Stimulated activated CD4-positive, alpha-beta T cell treated with anti-CD3 and anti-CD28 coated beads, Interleukin-15, amount 100 ng/mL, for 24 hours (primary cell): Measurements from ENCODE around the gene CCDC157.
"Not testable (repeated sequence)": the region's sequence is repeated elsewhere in the genome, so short reads cannot be mapped to it uniquely, and the experiment has no call there.

Experiments used
- DNase-seq: peaks from one replicate; pipeline ENCODE4 v3.0.0-alpha.2; 2020

CCDC157 gene

GRCh38 chr22:30326255-30326705, 30.5 kb upstream of the CCDC157 start:
- peak; percentile 42 for DNase-seq

DNA sequence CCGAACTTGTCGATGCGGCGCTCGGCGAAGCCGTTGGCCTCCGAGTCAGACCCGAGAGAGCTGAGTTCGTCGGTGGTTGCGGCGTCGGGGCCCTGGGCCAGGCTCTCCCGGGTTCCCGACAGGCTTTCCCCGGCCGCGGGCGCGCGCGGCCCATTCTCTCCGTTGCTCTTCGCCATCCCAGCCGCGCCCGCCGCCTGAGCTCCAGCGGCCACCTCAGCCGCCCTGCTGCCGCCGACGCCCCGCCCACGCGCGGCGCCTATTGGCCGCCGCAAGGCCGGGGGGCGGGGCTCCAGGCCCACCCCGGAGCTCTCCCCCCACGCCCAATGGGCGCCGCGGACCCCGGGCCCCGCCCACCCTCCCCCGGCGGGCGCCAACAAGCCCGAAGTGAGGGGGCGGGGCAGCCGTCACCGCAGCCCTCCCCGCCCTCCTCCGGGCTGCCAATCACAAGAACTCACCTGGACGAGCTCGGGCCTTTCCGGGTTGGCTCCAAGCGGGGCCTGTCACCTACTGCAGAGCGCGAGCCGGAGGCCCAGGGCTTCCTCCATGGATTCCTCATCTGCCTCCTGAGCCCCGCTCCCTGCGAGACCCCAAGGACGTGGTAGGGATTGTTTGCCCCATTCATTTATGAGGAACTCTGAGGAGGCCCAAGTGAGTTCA, 30.0 kb upstream of the CCDC157 start, which contains the start of gene TBC1D10A:
Gene TBC1D10A (minus strand): TSS at position 236 of the 657 bp plus-strand sequence. CDS start 60 bp downstream, at position 176.
- DNase-seq: peak; percentile 95

GRCh38 chr22:30327864-30328345, 28.9 kb upstream of the CCDC157 start:
- no peak for DNase-seq

- DNase-seq: no peak
Observed at GRCh38 chr22:30328466-30329049, 28.2 kb upstream of the CCDC157 start.

- no peak for DNase-seq
Observed at GRCh38 chr22:30332551-30332950, 24.3 kb upstream of the CCDC157 start.

- no peak for DNase-seq
Observed at GRCh38 chr22:30332994-30333706, 23.7 kb upstream of the CCDC157 start.

GRCh38 chr22:30333707-30334087, 23.1 kb upstream of the CCDC157 start:
- peak; percentile 41 for DNase-seq

- DNase-seq: no peak
Observed at GRCh38 chr22:30334646-30335045, 22.2 kb upstream of the CCDC157 start.

- DNase-seq: no peak
Observed at GRCh38 chr22:30335236-30335635, 21.6 kb upstream of the CCDC157 start.

DNA sequence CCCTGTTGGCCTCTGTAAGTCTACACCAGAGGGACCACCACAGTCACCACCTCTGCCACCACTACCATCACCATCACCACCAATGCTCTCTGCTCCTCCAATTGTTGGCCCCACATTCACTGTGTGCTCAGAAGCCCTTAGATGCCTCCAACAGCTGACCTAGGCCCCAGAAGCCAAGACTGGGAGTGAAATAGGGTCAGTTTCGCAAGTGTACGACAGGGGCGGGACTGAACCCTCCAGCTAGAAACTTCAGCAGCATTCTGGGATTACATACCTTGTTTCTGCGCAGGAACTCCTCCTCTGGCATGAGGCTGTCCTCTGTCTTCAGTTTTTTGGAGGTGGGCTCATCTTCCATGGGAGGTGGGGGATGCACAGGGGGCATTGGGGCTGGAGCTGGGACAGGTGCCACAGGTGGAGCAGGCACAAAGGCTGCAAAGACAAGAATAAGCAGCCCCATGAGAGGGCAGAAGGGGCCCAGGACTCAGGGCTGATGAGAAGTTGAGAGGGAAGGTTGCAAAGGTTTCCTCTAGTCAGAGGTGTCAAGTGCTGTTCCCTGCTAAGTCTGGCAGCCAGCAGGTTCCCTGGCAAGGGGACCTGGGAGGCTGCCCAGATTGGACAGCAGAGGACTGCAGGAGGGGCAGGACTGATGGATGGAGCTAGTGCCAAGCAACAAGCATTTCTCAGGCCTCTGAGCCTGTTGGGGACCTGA, 19.9 kb upstream of the CCDC157 start:
- no peak for DNase-seq

DNA sequence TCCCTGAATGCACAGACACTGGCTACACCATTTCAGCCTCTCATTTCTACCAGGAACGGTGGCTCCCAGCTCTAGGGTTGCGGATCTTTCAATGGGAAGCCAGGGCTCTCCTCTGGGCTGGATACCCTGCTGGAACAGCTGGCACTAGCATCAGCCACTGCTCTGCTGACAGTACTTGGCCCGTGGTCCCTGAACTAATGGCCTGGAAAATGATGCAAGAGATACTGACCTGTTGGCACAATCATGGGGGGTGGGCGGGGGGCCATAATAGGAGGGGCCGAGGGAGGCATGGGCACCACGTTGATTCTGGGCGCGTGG, 19.4 kb upstream of the CCDC157 start:
- DNase-seq: no peak

DNA sequence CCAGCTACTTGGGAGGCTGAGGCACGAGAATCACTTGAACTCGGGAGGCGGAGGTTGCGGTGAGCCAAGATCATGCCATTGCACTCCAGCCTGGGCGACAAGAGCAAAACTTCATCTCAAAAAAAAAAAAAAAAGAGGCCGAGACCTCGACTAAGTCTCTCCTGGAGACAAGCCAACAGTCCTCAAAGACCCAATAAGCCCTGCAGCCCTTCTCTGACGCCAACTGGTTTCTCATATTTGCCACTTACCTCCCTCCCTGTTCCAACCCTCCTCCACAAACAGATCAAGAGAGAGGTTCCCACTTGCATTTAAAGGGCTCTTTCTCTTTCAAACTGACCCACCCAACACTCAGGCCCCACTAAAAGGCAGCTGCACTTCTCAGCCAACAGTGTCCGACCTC, 18.5 kb upstream of the CCDC157 start:
- DNase-seq: not testable (repeated sequence)

GRCh38 chr22:30338802-30339201, 18.0 kb upstream of the CCDC157 start:
- no peak for DNase-seq

DNA sequence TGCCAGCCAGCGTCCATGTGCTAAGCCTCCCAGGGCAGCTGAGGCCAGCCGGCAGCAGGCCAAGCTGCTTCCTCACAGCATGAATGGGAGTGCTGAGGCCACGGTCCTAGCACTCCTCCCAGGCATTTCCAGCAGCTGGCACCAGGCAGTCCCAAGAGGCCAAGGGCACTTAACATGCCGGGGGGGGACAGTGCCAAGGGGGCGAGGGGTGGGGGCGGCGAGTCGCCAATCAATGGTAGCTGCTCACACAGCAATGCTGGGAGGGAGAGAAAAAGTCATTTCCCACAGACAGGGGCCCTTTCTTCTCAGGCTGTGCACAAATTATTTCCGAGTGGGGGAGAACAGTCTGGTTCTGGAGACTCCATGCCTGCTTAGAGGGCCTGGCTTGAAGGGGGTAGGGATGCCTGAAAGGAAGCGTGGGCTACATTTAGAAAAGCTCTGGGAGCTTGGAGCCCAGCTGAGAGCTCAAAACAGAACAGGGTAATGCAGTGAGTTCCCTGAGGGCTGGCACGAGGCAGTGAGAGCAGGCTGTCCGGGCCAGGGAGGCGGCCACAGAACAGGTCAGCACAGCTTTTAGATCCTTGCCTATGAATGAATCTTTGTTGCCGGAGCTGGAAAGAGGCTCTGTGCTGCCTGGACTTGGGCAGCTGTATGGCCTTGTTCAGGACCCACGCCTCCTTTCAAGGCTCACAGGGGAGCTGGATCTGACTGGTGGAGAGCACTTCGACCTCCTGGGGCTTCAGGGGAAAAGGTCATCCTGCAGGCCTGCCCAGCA, 15.7 kb upstream of the CCDC157 start:
- DNase-seq: no peak

GRCh38 chr22:30344447-30345200, 12.2 kb upstream of the CCDC157 start:
- peak; percentile 67 for DNase-seq

DNA sequence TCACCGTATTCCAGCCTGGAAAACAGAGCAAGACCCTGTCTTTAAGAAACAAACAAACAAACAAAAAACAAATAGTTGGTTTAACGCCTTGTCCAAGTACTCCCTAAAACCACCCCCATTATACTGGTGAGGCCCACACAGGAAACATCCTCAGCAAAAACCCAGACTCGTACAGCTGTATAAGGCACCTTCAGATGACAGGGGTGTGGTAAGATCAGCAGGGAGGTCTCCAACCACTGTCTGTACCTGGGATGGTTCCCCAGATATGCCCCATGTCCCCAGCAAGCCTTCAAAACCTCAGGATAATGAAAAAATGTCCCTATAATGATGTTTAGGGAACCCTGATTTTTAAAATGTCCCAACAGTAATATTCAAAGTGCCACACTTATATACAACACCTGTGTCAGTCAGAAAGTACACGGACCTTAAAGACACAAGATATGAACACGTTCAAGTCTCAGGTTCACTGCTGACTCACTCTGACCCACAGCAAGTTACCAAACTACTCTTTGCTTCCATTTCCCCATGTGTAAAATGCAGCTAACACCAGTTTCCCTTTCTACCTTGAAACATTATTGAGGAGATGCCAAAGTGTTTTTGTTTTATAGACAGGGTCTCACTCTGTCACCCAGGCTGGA, 9.4 kb upstream of the CCDC157 start:
- no peak for DNase-seq

GRCh38 chr22:30348404-30348803, 8.4 kb upstream of the CCDC157 start:
- no peak for DNase-seq

DNA sequence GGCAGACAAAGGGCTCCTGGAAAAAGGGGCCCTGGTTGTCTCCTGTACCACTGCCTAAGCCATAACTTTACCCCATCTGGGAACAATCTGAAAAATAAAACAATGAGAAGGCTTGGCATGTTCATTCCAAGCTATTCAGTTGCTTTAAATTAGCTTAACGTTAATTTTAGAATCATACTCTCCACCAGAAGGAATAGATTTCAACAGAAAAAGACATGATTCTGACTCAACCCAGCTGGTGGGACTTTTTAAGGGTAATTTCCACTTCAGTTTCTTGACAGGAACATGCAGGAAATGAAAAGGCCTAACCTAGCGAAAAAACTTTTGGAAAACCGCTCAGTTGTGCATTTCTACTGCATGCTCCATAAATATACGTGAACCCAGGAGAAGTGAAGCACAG, 8.0 kb upstream of the CCDC157 start:
- no peak for DNase-seq

GRCh38 chr22:30351226-30351625, 5.6 kb upstream of the CCDC157 start:
- no peak for DNase-seq

DNA sequence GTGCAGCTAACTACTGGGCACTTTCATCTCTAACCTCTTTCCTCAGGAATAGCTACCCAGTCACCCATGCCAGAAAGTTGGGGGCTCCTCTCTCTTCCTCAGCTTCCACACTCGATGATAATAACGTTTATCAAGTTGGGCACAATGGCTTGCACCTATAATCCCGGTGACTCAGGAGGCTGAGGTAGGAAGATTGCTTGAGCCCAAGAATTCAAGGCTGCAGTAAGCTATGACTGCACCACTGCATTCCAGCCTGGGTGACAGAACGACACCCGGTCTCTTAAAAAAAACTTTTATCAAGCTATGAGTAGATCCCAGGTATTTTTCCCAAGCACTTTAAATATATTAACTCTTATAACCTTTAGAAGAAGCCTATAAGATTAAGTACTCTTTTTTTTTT, 2.2 kb upstream of the CCDC157 start:
- no peak for DNase-seq

DNA sequence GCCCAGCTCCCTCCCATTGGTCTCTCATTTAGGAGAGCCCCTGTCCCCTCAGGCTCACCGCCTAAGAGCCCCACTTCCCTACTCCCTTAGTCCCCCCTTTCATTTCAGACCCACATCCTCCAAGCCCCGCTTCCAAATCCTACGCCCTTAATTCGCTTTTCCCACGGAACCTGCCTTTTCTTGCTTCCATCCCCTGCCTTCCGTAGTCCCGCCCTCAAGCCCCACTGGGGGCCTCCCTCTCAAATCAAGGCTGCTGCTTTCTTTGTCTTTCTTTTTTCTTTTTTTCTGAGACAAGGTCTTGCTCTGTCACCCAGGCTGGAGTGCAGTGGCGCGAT, 396 bp downstream of the CCDC157 start:
- no peak for DNase-seq
